ENCODE measurements around the gene NXPE3.

- TF ChIP-seq, protein P1, sequence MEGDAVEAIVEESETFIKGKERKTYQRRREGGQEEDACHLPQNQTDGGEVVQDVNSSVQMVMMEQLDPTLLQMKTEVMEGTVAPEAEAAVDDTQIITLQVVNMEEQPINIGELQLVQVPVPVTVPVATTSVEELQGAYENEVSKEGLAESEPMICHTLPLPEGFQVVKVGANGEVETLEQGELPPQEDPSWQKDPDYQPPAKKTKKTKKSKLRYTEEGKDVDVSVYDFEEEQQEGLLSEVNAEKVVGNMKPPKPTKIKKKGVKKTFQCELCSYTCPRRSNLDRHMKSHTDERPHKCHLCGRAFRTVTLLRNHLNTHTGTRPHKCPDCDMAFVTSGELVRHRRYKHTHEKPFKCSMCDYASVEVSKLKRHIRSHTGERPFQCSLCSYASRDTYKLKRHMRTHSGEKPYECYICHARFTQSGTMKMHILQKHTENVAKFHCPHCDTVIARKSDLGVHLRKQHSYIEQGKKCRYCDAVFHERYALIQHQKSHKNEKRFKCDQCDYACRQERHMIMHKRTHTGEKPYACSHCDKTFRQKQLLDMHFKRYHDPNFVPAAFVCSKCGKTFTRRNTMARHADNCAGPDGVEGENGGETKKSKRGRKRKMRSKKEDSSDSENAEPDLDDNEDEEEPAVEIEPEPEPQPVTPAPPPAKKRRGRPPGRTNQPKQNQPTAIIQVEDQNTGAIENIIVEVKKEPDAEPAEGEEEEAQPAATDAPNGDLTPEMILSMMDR (IDR thresholded peaks at IDR 0.05; ENCODE audit: low read depth, low read length, poor library complexity, severe bottlenecking), result no peak
- TF ChIP-seq EZH2phosphoT487 (IDR thresholded peaks at IDR 0.05; ENCODE audit: borderline replicate concordance, low read length), result no peak
Observed at GRCh38 chr3:101735833-101736232, 43.2 kb upstream of the NXPE3 start.
